HFF-Myc (cell line): ENCODE results near the gene PPFIA1.
"Not testable (repeated sequence)": the region's sequence is repeated elsewhere in the genome, so short reads cannot be mapped to it uniquely, and the experiment has no call there.

Experiments
- DNase-seq: peaks from one replicate; pipeline ENCODE4 v3.0.0-alpha.2; 2011; ENCODE audit warnings: low read depth; ENCODE audit errors: extremely low read depth
- H3K4me3 ChIP-seq: replicated peaks from 2 replicates; pipeline ENCODE4 v1.5.1; 2011; ENCODE audit warnings: low read depth, mild to moderate bottlenecking, control low read depth, low read length
- CTCF ChIP-seq: IDR thresholded peaks from 2 replicates; pipeline ENCODE4 v1.5.1; 2012; ENCODE audit warnings: mild to moderate bottlenecking, low read depth, low read length, control low read depth; ENCODE audit errors: missing control alignments

The PPFIA1 gene

GRCh38 chr11:70247710-70248072 lies 22.8 kb upstream of the PPFIA1 start:
- H3K4me3 ChIP-seq, result no peak overlapping the region
- DNase-seq, result no peak
- TF ChIP-seq CTCF, result no peak

GRCh38 chr11:70250876-70251658 lies 19.4 kb upstream of the PPFIA1 start:
- no peak overlapping the region for H3K4me3 ChIP-seq
- no peak for TF ChIP-seq CTCF
- no peak for DNase-seq

- H3K4me3 ChIP-seq, result no peak overlapping the region
- no peak for TF ChIP-seq CTCF
- no peak for DNase-seq
Observed at GRCh38 chr11:70251659-70252321, 18.7 kb upstream of the PPFIA1 start.

GRCh38 chr11:70252844-70253243 lies 17.6 kb upstream of the PPFIA1 start:
- no peak for DNase-seq
- no peak for TF ChIP-seq CTCF
- no peak overlapping the region for H3K4me3 ChIP-seq

- no peak overlapping the region for H3K4me3 ChIP-seq
- no peak for DNase-seq
- no peak for TF ChIP-seq CTCF
Observed at GRCh38 chr11:70255477-70256116, 14.9 kb upstream of the PPFIA1 start.

GRCh38 chr11:70259077-70259476 lies 11.4 kb upstream of the PPFIA1 start:
- not testable (repeated sequence) for DNase-seq, H3K4me3 ChIP-seq

- TF ChIP-seq CTCF, result no peak
- H3K4me3 ChIP-seq, result no peak overlapping the region
- no peak for DNase-seq
Observed at GRCh38 chr11:70262951-70263350, 7.5 kb upstream of the PPFIA1 start.
